Stimulated activated naive CD8-positive, alpha-beta T cell treated with anti-CD3 and anti-CD28 coated beads, Interleukin-15, Interleukin-2, amounts not matched to agents 100 ng/mL and 50 ng/mL, for 24 hours (primary cell): ENCODE results near the gene RRAS.

Source experiments
- H3K27ac Mint-ChIP-seq: one replicate; pipeline ENCODE4 v1.8.0; 2021; ENCODE audit warnings: mild to moderate bottlenecking, mixed read lengths
- H3K27me3 Mint-ChIP-seq: one replicate; pipeline ENCODE4 v1.8.0; 2021; ENCODE audit warnings: mixed read lengths
- H3K36me3 Mint-ChIP-seq: one replicate; pipeline ENCODE4 v1.8.0; 2021; ENCODE audit warnings: low read depth, mixed read lengths
- H3K4me1 Mint-ChIP-seq: one replicate; pipeline ENCODE4 v1.8.0; 2021; ENCODE audit warnings: low read depth, mixed read lengths
- H3K4me3 Mint-ChIP-seq: one replicate; pipeline ENCODE4 v1.8.0; 2021; ENCODE audit warnings: mild to moderate bottlenecking, mixed read lengths
- H3K9me3 Mint-ChIP-seq: one replicate; pipeline ENCODE4 v1.8.0; 2021; ENCODE audit warnings: mixed read lengths

The RRAS gene

GRCh38 chr19:49640113-49640898 lies at the start of gene RRAS:
TSS of gene RRAS (minus strand) at chr19:49640143. CDS start at chr19:49640098, 45 bp downstream.
- Mint-ChIP-seq H3K27ac (peak within 1 kb of the TSS; percentile 99), H3K4me3 (peak within 1 kb of the TSS; percentile 98), H3K27me3 (no peaks in the 10 kb centered on the region), H3K9me3 (no peaks in the 10 kb centered on the region), H3K4me1 (peaks cover 52% of the 10 kb centered on the region), H3K36me3 (no peaks in the 10 kb centered on the region)

- peaks cover 21% of the 10 kb centered on the region for H3K27me3 Mint-ChIP-seq
- no peaks in the 10 kb centered on the region for H3K9me3 Mint-ChIP-seq
- peak within 1 kb of the TSS; percentile 50 for H3K27ac Mint-ChIP-seq
- peak within 1 kb of the TSS; percentile 60 for H3K4me3 Mint-ChIP-seq
- H3K4me1 Mint-ChIP-seq = peaks cover 37% of the 10 kb centered on the region
- H3K36me3 Mint-ChIP-seq = peaks cover 32% of the 10 kb centered on the region
Measured at GRCh38 chr19:49689133-49690078, 49.5 kb upstream of the RRAS start, which contains the start of gene ADM5. TSS of gene ADM5 (plus strand) at chr19:49689594. CDS start at chr19:49689838, 244 bp downstream.

- Mint-ChIP-seq H3K4me1 (peaks cover 37% of the 10 kb centered on the region), H3K27me3 (peaks cover 18% of the 10 kb centered on the region), H3K27ac (no peak overlapping the region), H3K36me3 (peaks cover 38% of the 10 kb centered on the region), H3K4me3 (no peak overlapping the region), H3K9me3 (no peaks in the 10 kb centered on the region)
Measured at GRCh38 chr19:49688531-49689132, 48.7 kb upstream of the RRAS start.

- H3K4me3 Mint-ChIP-seq = no peak overlapping the region
- peak overlapping the region; percentile 55 for H3K27ac Mint-ChIP-seq
- peaks cover 37% of the 10 kb centered on the region for H3K4me1 Mint-ChIP-seq
- no peaks in the 10 kb centered on the region for H3K9me3 Mint-ChIP-seq
- H3K27me3 Mint-ChIP-seq = peaks cover 15% of the 10 kb centered on the region
- peaks cover 47% of the 10 kb centered on the region for H3K36me3 Mint-ChIP-seq
Measured at GRCh38 chr19:49687566-49688316, 47.8 kb upstream of the RRAS start.

GRCh38 chr19:49687150-49687549 lies 47.2 kb upstream of the RRAS start:
- Mint-ChIP-seq H3K9me3 (no peaks in the 10 kb centered on the region), H3K27me3 (peaks cover 9% of the 10 kb centered on the region), H3K4me1 (peaks cover 42% of the 10 kb centered on the region), H3K4me3 (no peak overlapping the region), H3K27ac (no peak overlapping the region), H3K36me3 (peaks cover 52% of the 10 kb centered on the region)

- H3K4me3 Mint-ChIP-seq = no peak overlapping the region
- peaks cover 46% of the 10 kb centered on the region for H3K4me1 Mint-ChIP-seq
- no peak overlapping the region for H3K27ac Mint-ChIP-seq
- peaks cover 9% of the 10 kb centered on the region for H3K27me3 Mint-ChIP-seq
- H3K36me3 Mint-ChIP-seq = peaks cover 57% of the 10 kb centered on the region
- H3K9me3 Mint-ChIP-seq = no peaks in the 10 kb centered on the region
Measured at GRCh38 chr19:49686503-49687088, 46.7 kb upstream of the RRAS start.

GRCh38 chr19:49685845-49686332 lies 45.9 kb upstream of the RRAS start:
- H3K36me3 Mint-ChIP-seq = peaks cover 61% of the 10 kb centered on the region

GRCh38 chr19:49684983-49685553 lies 45.1 kb upstream of the RRAS start:
- H3K36me3 Mint-ChIP-seq = peaks cover 64% of the 10 kb centered on the region
- H3K27ac Mint-ChIP-seq = no peak overlapping the region
- no peaks in the 10 kb centered on the region for H3K9me3 Mint-ChIP-seq
- H3K4me1 Mint-ChIP-seq = peaks cover 44% of the 10 kb centered on the region
- no peaks in the 10 kb centered on the region for H3K27me3 Mint-ChIP-seq
- H3K4me3 Mint-ChIP-seq = no peak overlapping the region

More at GRCh38 chr19:49685845-49686332, 45.9 kb upstream of the RRAS start:
- H3K4me3 Mint-ChIP-seq = no peak overlapping the region
- H3K27me3 Mint-ChIP-seq = peaks cover 7% of the 10 kb centered on the region
- peaks cover 44% of the 10 kb centered on the region for H3K4me1 Mint-ChIP-seq
- H3K9me3 Mint-ChIP-seq = no peaks in the 10 kb centered on the region
- peak overlapping the region; percentile 59 for H3K27ac Mint-ChIP-seq

- H3K27me3 Mint-ChIP-seq = no peaks in the 10 kb centered on the region
- no peaks in the 10 kb centered on the region for H3K9me3 Mint-ChIP-seq
- no peak overlapping the region for H3K4me3 Mint-ChIP-seq
- H3K27ac Mint-ChIP-seq = no peak overlapping the region
- H3K4me1 Mint-ChIP-seq = peaks cover 46% of the 10 kb centered on the region
- H3K36me3 Mint-ChIP-seq = peaks cover 68% of the 10 kb centered on the region
Measured at GRCh38 chr19:49684251-49684982, 44.5 kb upstream of the RRAS start.

GRCh38 chr19:49683814-49684250 lies 43.9 kb upstream of the RRAS start:
- Mint-ChIP-seq H3K9me3 (no peaks in the 10 kb centered on the region), H3K4me1 (peaks cover 45% of the 10 kb centered on the region), H3K27ac (no peak overlapping the region), H3K36me3 (peaks cover 68% of the 10 kb centered on the region), H3K4me3 (no peak overlapping the region), H3K27me3 (no peaks in the 10 kb centered on the region)

GRCh38 chr19:49682274-49682673 lies 42.3 kb upstream of the RRAS start:
- H3K9me3 Mint-ChIP-seq = no peaks in the 10 kb centered on the region
- H3K27me3 Mint-ChIP-seq = no peaks in the 10 kb centered on the region
- H3K27ac Mint-ChIP-seq = no peak overlapping the region
- H3K4me3 Mint-ChIP-seq = no peak overlapping the region
- H3K36me3 Mint-ChIP-seq = peaks cover 63% of the 10 kb centered on the region
- peaks cover 41% of the 10 kb centered on the region for H3K4me1 Mint-ChIP-seq

- no peak overlapping the region for H3K4me3 Mint-ChIP-seq
- H3K9me3 Mint-ChIP-seq = no peaks in the 10 kb centered on the region
- H3K4me1 Mint-ChIP-seq = peaks cover 38% of the 10 kb centered on the region
- no peak overlapping the region for H3K27ac Mint-ChIP-seq
- no peaks in the 10 kb centered on the region for H3K27me3 Mint-ChIP-seq
- peaks cover 62% of the 10 kb centered on the region for H3K36me3 Mint-ChIP-seq
Measured at GRCh38 chr19:49681830-49682229, 41.9 kb upstream of the RRAS start.
